SK-N-SH (cell line): Measurements from ENCODE around the gene PAFAH1B1. TPM values are rescaled to one million over a fixed set of nuclear protein-coding genes. Genes with fewer than 3 reads are reported as not detected.

Experiments used
- CTCF ChIA-PET: fragments of 300-600, 350-600 bp; formaldehyde crosslinking; extraction: SDS; loops from one replicate; lab custom pipeline; 2021; lab: Yijun Ruan, JAX
- POLR2A ChIA-PET: fragments of 350-600 bp; sonication (Branson Sonifier 250); formaldehyde crosslinking; extraction: SDS; loops from one replicate; lab custom pipeline; 2020; ENCODE audit warnings: antibody characterized with exemption, inconsistent platforms; lab: Yijun Ruan, JAX
- DNase-seq: peaks from one replicate; pipeline ENCODE4 v3.0.0; 2012
- H2AFZ ChIP-seq: fragments of 200-600 bp; sonication (generic); 2 replicates; pipeline ENCODE4 v1.8.1; 2016; ENCODE audit warnings: antibody characterized with exemption, mild to moderate bottlenecking, low read depth
- H3F3A ChIP-seq: fragments of 200-600 bp; sonication (generic); replicated peaks from 2 replicates; pipeline ENCODE3; 2016; ENCODE audit warnings: antibody characterized with exemption, mild to moderate bottlenecking; ENCODE audit not compliant: insufficient read depth
- H3K27ac ChIP-seq, 2 experiments: fragments of 200-500 bp in 1 of 2; fragments of 200-600 bp in 1 of 2; sonication (Bioruptor generic) in 1 of 2; sonication (generic), shearing (Covaris generic) in 1 of 2; 2 replicates each; pipeline versions ENCODE4 v1.5.1 to v1.6.1; 2014 to 2016; ENCODE audit warnings: low read depth in 2 of 2, inconsistent platforms in 1 of 2, low read length in 1 of 2, mild to moderate bottlenecking in 1 of 2, mixed read lengths in 1 of 2
- H3K27me3 ChIP-seq: fragments of 200-600 bp; sonication (generic), shearing (Covaris generic); 2 replicates; pipeline ENCODE4 v1.6.1; 2016; ENCODE audit warnings: mixed run types; ENCODE audit not compliant: insufficient read depth
- H3K36me3 ChIP-seq, 2 experiments: fragments of 200-500 bp in 1 of 2; fragments of 200-600 bp in 1 of 2; sonication (Bioruptor generic) in 1 of 2; sonication (generic) in 1 of 2; replicated peaks in 1 of 2; 2 replicates each; pipeline versions ENCODE3 to v1.5.1; 2014 to 2016; ENCODE audit warnings: low read length in 1 of 2, mild to moderate bottlenecking in 1 of 2; ENCODE audit not compliant: insufficient read depth in 2 of 2, control insufficient read depth in 1 of 2
- H3K4me1 ChIP-seq, 2 experiments: fragments of 200-500 bp in 1 of 2; fragments of 200-600 bp in 1 of 2; sonication (Bioruptor generic) in 1 of 2; sonication (generic), shearing (Covaris generic) in 1 of 2; 2 replicates each; pipeline versions ENCODE4 v1.5.1 to v1.6.1; 2014 to 2016; ENCODE audit warnings: low read depth in 1 of 2, low read length in 1 of 2, mixed run types in 1 of 2; ENCODE audit not compliant: insufficient read depth in 2 of 2, control insufficient read depth in 1 of 2
- H3K4me2 ChIP-seq: fragments of 200-600 bp; sonication (generic), shearing (Covaris generic); 2 replicates; pipeline ENCODE4 v1.6.1; 2017; ENCODE audit warnings: mixed run types
- H3K4me3 ChIP-seq, 2 experiments: fragments of 200-500 bp in 1 of 2; fragments of 200-600 bp in 1 of 2; sonication (Bioruptor generic) in 1 of 2; sonication (generic), shearing (Covaris generic) in 1 of 2; 2 replicates each; pipeline versions ENCODE4 v1.5.1 to v1.8.1; 2014 to 2016; ENCODE audit warnings: low read depth in 2 of 2, inconsistent platforms in 1 of 2, low read length in 1 of 2, mild to moderate bottlenecking in 1 of 2, mixed read lengths in 1 of 2, moderate library complexity in 1 of 2
- H3K79me2 ChIP-seq: fragments of 200-600 bp; sonication (generic); 2 replicates; pipeline ENCODE4 v1.8.1; 2017; ENCODE audit warnings: mild to moderate bottlenecking; ENCODE audit not compliant: insufficient read depth
- H3K9ac ChIP-seq: fragments of 200-600 bp; sonication (generic); 2 replicates; pipeline ENCODE4 v1.6.1; 2017; ENCODE audit warnings: mixed run types
- H3K9me2 ChIP-seq: fragments of 200-600 bp; sonication (generic); 2 replicates; pipeline ENCODE4 v1.6.1; 2017; ENCODE audit warnings: mixed run types
- H3K9me3 ChIP-seq: fragments of 200-600 bp; sonication (generic); 2 replicates; pipeline ENCODE4 v1.6.1; 2017; ENCODE audit warnings: mixed run types, mild to moderate bottlenecking, moderate library complexity
- H4K20me1 ChIP-seq: fragments of 200-600 bp; sonication (generic); 2 replicates; pipeline ENCODE4 v1.6.1; 2017; ENCODE audit warnings: mild to moderate bottlenecking, mixed run types; ENCODE audit not compliant: insufficient read depth
- EP300 ChIP-seq, 2 experiments: IDR thresholded peaks; 2 replicates each; pipeline versions ENCODE4 v1.4.0 to v1.6.1; 2012; ENCODE audit warnings: borderline replicate concordance in 1 of 2, low read depth in 1 of 2, low read length in 1 of 2
- EZH2phosphoT487 ChIP-seq: fragments of 200-600 bp; sonication (generic); IDR thresholded peaks from 2 replicates; pipeline ENCODE4 v1.6.1; 2017; ENCODE audit warnings: low read depth, mixed run types, mild to moderate bottlenecking, antibody characterized with exemption, moderate library complexity, borderline replicate concordance
- FOXJ3 ChIP-seq: sonication (generic); formaldehyde crosslinking; IDR thresholded peaks from 2 replicates; pipeline ENCODE4 v1.5.1; 2020; ENCODE audit warnings: mild to moderate bottlenecking, missing genetic modification reagents
- FOXM1 ChIP-seq: IDR thresholded peaks from 2 replicates; pipeline ENCODE4 v1.4.0; 2012; ENCODE audit warnings: low read depth, mild to moderate bottlenecking
- GABPA ChIP-seq: IDR thresholded peaks from 2 replicates; pipeline ENCODE4 v1.4.0; 2012; ENCODE audit warnings: low read depth, mild to moderate bottlenecking
- GATA2 ChIP-seq: sonication (generic); formaldehyde crosslinking; IDR thresholded peaks from 2 replicates; pipeline ENCODE4 v1.5.0; 2020; ENCODE audit warnings: mild to moderate bottlenecking, missing genetic modification reagents
- JUND ChIP-seq: IDR thresholded peaks from 2 replicates; pipeline ENCODE4 v1.4.0; 2012
- MEF2A ChIP-seq: IDR thresholded peaks from 2 replicates; pipeline ENCODE4 v1.4.0; 2012; ENCODE audit warnings: low read depth, borderline replicate concordance
- MXI1 ChIP-seq: IDR thresholded peaks from 2 replicates; pipeline ENCODE4 v1.6.1; 2012; ENCODE audit warnings: mild to moderate bottlenecking, low read depth, low read length, improper control_type of control experiment
- NFIC ChIP-seq: IDR thresholded peaks from 2 replicates; pipeline ENCODE4 v1.4.0; 2012; ENCODE audit warnings: borderline replicate concordance
- NRF1 ChIP-seq: IDR thresholded peaks from 2 replicates; pipeline ENCODE4 v1.6.1; 2012; ENCODE audit warnings: low read depth, mild to moderate bottlenecking, low read length
- POLR2AphosphoS5 ChIP-seq: IDR thresholded peaks from 2 replicates; pipeline ENCODE4 v1.6.1; 2012; ENCODE audit warnings: low read depth, low read length
- RCOR1 ChIP-seq: fragments of 150-350 bp; IDR thresholded peaks from 2 replicates; pipeline ENCODE4 v1.6.1; 2017; ENCODE audit warnings: antibody characterized with exemption, low read length
- RFX5 ChIP-seq: IDR thresholded peaks from 2 replicates; pipeline ENCODE4 v1.6.1; 2012; ENCODE audit warnings: mild to moderate bottlenecking, improper control_type of control experiment, low read length
- RXRA ChIP-seq: IDR thresholded peaks from 2 replicates; pipeline ENCODE4 v1.4.0; 2012; ENCODE audit warnings: low read depth, mild to moderate bottlenecking, borderline replicate concordance
- SIN3A ChIP-seq: IDR thresholded peaks from 2 replicates; pipeline ENCODE4 v1.6.1; 2012; ENCODE audit warnings: low read depth, mild to moderate bottlenecking, low read length, moderate library complexity, borderline replicate concordance
- TAF1 ChIP-seq: IDR thresholded peaks from 2 replicates; pipeline ENCODE4 v1.6.1; 2012; ENCODE audit warnings: low read depth, mild to moderate bottlenecking, low read length, moderate library complexity, borderline replicate concordance
- TCF12 ChIP-seq: IDR thresholded peaks from 2 replicates; pipeline ENCODE4 v1.4.0; 2012
- TEAD4 ChIP-seq: IDR thresholded peaks from 2 replicates; pipeline ENCODE4 v1.4.0; 2012; ENCODE audit warnings: mild to moderate bottlenecking, borderline replicate concordance; ENCODE audit not compliant: insufficient read depth
- WGBS: methylation state at CpG from one replicate; pipeline ENCODE4 v1.1.6; 2017; ENCODE audit warnings: low lambda C conversion rate; 5-methylcytosine and 5-hydroxymethylcytosine counted together
- polyA plus RNA-seq, 3 experiments: library from polyadenylated mRNA; depleted of rRNA; stranded (reverse); fragments of >200 nt; gene quantifications; 2 replicates each; pipeline ENCODE4 v1.2.3, GENCODE V29; 2012
- TF ChIP-seq, protein P1 (sequence below): IDR thresholded peaks from 2 replicates; pipeline ENCODE4 v1.6.1; 2012; ENCODE audit warnings: mild to moderate bottlenecking, low read depth, low read length, moderate library complexity
- TF ChIP-seq, protein P2 (sequence below): fragments of 150-350 bp; IDR thresholded peaks from 2 replicates; pipeline ENCODE4 v1.6.1; 2017; ENCODE audit warnings: antibody characterized with exemption, low read length, low read depth, borderline replicate concordance
- TF ChIP-seq, protein P3 (sequence below): IDR thresholded peaks from 2 replicates; pipeline ENCODE4; 2012

PAFAH1B1 gene
- polyA plus RNA-seq, 1 of the 3 experiments (the other 2 are of a cell fraction), result 37.3 TPM

DNA sequence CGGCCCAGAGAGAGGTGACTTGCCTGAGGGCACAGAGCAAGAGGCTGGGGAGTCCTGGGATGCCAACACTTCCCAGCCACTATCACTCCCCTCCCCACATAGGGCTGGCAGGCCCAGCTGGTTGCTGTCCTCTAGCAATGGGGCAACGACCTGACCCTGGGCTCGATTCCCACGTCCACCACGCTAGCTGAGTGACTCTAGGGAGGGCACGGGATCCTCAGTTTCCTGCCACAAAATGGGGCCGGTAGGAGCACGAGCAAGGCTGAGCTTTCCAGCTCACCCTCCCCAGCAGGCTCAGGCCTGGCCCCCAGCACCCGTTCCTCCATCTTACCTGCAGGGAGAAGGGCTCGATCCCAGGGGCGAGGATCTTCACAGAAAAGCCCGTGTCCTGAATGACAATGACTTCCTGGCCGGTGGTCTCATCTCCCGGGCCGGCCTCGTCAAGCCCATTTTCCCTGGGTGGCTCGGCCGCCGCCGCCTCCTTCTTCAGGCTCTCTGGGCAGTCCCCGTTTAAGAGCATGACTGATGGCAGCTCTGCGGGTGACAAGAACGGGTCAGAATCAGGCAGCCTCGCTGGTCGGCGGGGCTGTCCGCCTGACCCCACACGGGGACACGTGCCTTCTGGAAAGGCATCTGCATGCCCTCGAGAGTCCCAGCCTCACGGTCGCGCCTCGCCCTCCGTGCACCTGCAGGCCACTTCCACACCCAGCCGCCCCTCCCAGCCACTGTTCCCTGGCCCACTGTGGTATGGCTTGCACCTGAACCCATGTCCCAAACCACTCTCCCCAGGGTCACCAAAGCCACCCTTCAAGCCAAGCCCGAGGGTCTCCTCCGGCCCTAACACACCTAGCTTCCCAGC, 110.8 kb downstream of the PAFAH1B1 start:
- peaks cover 4 to 43% of the 10 kb centered on the region in 2 experiments for H3K36me3 ChIP-seq
- no peaks in the 10 kb centered on the region for H3K27me3 ChIP-seq
- H3K4me2 ChIP-seq, result no peak overlapping the region
- H3K4me1 ChIP-seq, result peaks cover 6 to 17% of the 10 kb centered on the region in 2 experiments; a peak in 1 of 4 replicates
- H2AFZ ChIP-seq, result no peak overlapping the region
- no peak overlapping the region for H3K27ac ChIP-seq
- CTCF ChIA-PET, result interaction anchor here (1.3 kb wide), 1 partner anchor 8 kb away, joined by 3 read pairs; no protein-coding TSS in a partner anchor
- peaks cover 49% of the 10 kb centered on the region for H4K20me1 ChIP-seq
- H3K79me2 ChIP-seq, result peaks cover 47% of the 10 kb centered on the region
- no peak overlapping the region for H3K9ac ChIP-seq
- 95% methylated on average over 35 of the region's 38 CpGs for WGBS
- no peaks in the 10 kb centered on the region for H3K9me3 ChIP-seq
- H3K9me2 ChIP-seq, result no peaks in the 10 kb centered on the region
- POLR2A ChIA-PET, result no interaction called here
- no peak overlapping the region for H3K4me3 ChIP-seq
- TF ChIP-seq RCOR1 (no peak), RFX5 (no peak), NFIC (no peak), NRF1 (no peak), RXRA (no peak), SIN3A (no peak), GATA2 (no peak), FOXJ3 (no peak), TEAD4 (no peak), TCF12 (no peak), MXI1 (no peak), MEF2A (no peak)
- H3F3A ChIP-seq, result no peaks in the 10 kb centered on the region
- peak; percentile 20 for DNase-seq

DNA sequence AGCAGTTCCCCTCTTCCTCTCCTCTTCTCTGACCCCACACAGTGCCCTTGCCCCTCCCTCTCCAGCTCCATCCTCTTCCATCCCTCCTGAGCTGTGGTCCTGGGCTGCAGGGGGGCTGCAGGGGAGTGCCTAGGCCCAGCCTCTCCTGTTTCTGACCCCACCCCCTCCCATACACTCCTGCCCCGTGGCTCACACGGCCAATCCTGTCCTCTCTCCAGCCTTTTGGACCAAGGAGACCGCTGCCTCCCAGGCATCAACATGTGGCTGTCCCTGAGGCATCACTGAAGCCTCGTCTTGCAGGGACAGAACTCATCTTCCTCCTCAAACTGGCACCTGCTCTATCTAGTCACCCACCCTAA, 111.4 kb downstream of the PAFAH1B1 start:
- no peaks in the 10 kb centered on the region for H3K9me3 ChIP-seq
- peaks cover 4 to 42% of the 10 kb centered on the region in 2 experiments for H3K36me3 ChIP-seq
- ChIA-PET CTCF (interaction anchor here (1.3 kb wide), 1 partner anchor 9 kb away, joined by 3 read pairs; no protein-coding TSS in a partner anchor), POLR2A (no interaction called here)
- H4K20me1 ChIP-seq, result peaks cover 55% of the 10 kb centered on the region
- H3K9me2 ChIP-seq, result no peaks in the 10 kb centered on the region
- no peak overlapping the region for H2AFZ ChIP-seq
- DNase-seq, result no peak
- peaks cover 53% of the 10 kb centered on the region for H3K79me2 ChIP-seq
- no peak overlapping the region for H3K9ac ChIP-seq
- no peak overlapping the region for H3K27ac ChIP-seq
- no peaks in the 10 kb centered on the region for H3K27me3 ChIP-seq
- no peak overlapping the region for H3K4me3 ChIP-seq
- no peaks in the 10 kb centered on the region for H3F3A ChIP-seq
- peaks cover 6 to 23% of the 10 kb centered on the region in 2 experiments; a peak in 1 of 4 replicates for H3K4me1 ChIP-seq
- no peak overlapping the region for H3K4me2 ChIP-seq
- WGBS, result 91% methylated on average over 4 of the region's 4 CpGs
- no peak for TF ChIP-seq EZH2phosphoT487
- no peak for TF ChIP-seq TCF12
- no peak for TF ChIP-seq FOXM1
- no peak for TF ChIP-seq TAF1
- TF ChIP-seq JUND, result no peak
- TF ChIP-seq, protein P1, sequence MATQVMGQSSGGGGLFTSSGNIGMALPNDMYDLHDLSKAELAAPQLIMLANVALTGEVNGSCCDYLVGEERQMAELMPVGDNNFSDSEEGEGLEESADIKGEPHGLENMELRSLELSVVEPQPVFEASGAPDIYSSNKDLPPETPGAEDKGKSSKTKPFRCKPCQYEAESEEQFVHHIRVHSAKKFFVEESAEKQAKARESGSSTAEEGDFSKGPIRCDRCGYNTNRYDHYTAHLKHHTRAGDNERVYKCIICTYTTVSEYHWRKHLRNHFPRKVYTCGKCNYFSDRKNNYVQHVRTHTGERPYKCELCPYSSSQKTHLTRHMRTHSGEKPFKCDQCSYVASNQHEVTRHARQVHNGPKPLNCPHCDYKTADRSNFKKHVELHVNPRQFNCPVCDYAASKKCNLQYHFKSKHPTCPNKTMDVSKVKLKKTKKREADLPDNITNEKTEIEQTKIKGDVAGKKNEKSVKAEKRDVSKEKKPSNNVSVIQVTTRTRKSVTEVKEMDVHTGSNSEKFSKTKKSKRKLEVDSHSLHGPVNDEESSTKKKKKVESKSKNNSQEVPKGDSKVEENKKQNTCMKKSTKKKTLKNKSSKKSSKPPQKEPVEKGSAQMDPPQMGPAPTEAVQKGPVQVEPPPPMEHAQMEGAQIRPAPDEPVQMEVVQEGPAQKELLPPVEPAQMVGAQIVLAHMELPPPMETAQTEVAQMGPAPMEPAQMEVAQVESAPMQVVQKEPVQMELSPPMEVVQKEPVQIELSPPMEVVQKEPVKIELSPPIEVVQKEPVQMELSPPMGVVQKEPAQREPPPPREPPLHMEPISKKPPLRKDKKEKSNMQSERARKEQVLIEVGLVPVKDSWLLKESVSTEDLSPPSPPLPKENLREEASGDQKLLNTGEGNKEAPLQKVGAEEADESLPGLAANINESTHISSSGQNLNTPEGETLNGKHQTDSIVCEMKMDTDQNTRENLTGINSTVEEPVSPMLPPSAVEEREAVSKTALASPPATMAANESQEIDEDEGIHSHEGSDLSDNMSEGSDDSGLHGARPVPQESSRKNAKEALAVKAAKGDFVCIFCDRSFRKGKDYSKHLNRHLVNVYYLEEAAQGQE, result no peak
- TF ChIP-seq NRF1, result no peak
- TF ChIP-seq POLR2AphosphoS5, result no peak
- TF ChIP-seq, protein P2, sequence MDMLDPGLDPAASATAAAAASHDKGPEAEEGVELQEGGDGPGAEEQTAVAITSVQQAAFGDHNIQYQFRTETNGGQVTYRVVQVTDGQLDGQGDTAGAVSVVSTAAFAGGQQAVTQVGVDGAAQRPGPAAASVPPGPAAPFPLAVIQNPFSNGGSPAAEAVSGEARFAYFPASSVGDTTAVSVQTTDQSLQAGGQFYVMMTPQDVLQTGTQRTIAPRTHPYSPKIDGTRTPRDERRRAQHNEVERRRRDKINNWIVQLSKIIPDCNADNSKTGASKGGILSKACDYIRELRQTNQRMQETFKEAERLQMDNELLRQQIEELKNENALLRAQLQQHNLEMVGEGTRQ, result no peak
- no peak for TF ChIP-seq EP300 (IDR thresholded peaks at IDR 0.05; ENCODE audit: borderline replicate concordance in 1 of 2, low read depth in 1 of 2, low read length in 1 of 2)
- TF ChIP-seq, protein P3, sequence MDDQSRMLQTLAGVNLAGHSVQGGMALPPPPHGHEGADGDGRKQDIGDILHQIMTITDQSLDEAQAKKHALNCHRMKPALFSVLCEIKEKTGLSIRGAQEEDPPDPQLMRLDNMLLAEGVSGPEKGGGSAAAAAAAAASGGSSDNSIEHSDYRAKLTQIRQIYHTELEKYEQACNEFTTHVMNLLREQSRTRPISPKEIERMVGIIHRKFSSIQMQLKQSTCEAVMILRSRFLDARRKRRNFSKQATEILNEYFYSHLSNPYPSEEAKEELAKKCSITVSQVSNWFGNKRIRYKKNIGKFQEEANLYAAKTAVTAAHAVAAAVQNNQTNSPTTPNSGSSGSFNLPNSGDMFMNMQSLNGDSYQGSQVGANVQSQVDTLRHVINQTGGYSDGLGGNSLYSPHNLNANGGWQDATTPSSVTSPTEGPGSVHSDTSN, result no peak
- TF ChIP-seq FOXJ3, result no peak
- TF ChIP-seq MXI1, result no peak
- TF ChIP-seq GABPA, result no peak
